ENCODE measurements around the gene NDUFA11.

The NDUFA11 gene

DNA sequence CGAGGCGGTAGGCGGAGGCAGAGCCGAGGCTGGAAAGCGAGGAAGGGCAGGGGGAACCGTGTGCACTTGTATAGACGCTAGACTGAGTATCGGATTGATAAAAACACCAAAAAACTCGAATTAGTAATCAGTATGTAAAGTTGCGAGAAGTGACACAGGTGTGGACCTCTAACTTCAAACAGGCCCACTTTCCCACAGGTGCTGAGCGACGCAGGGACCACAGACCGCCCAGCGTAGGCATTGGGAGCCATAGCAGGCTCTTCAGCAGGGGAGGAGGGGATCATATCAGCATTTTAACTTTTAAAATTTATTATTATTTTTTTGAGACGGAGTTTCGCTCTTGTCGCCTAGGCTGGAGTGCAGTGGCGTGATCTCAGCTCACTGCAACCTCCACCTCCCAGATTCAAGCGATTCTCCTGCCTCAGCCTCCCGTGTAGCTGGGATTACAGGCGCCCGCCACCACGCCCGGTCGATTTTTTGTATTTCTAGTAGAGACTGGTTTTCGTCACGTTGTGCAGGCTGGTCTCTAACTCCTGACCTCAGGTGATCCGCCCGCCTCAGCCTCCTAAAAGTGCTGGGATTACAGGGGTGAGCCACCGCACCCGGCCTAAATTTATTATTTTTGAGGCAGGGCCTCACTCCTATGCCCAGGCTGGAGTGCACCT lies 1.7 kb upstream of the NDUFA11 start:
- no peak for DNase-seq

DNA sequence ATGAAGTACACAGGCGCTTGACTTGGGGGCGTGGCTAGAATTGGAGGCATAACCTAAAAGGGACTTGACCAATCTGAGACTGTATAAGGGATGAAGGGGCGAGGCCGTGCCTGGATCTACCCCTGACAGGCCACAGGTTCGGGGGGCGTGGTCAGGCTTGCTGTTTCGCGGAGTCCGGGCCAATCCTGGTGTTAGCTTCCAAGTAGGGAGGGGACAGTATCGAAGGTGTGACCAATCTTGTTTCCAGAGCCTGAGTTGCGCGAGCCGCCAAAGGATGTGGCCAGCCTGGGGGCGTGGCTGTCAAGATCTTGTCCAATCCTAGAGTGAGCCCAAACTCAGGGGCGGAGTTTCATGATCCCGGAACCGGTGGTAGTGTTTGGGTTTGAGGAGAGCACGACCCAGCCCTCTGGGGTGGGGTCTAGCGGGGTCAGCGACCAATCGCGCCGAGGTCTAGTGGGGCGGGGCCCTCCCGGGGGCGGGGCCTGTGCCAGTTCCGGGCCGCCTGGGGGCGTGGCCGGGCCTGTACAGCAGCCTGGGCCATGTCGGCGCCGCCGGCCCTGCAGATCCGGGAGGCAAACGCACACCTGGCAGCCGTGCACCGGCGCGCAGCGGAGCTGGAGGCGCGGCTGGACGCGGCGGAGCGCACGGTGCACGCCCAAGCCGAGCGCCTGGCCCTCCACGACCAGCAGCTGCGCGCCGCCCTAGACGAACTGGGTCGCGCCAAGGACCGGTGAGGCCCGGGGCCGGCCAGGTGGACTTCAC lies 943 bp upstream of the NDUFA11 start, which contains the start of gene VMAC:
Gene VMAC, plus strand, starts transcription at position 521 of the 762 bp plus-strand sequence. Its CDS starts 19 bp downstream, at position 540.
- DNase-seq: peak; percentile 99

DNA sequence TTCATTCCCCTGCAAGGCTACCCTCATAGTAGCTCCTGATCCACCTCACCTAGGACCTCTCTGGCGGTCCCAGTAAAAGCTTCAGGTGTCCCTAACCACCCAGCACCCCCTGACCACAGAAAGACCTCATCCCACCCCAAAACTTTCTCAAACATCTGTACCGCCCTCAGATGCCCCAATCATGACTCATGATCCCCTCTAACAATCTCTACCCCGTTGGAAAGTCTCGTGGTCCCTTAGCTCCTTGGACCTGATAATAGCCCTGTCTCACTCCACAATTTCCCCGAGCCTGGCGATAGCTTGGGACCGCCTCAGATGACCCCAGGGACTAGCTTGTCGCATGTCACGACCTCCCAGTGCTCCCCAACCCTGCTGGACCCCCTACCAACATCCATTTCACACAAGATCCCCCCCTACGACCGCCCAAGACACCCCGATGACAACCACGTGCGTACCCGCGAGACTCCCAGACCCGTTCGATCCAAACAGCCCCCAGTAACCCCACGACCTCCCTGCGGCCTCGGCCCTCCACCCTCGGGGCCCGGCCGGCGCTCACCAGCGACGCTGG lies 450 bp downstream of the NDUFA11 start:
- peak; percentile 38 for DNase-seq

DNA sequence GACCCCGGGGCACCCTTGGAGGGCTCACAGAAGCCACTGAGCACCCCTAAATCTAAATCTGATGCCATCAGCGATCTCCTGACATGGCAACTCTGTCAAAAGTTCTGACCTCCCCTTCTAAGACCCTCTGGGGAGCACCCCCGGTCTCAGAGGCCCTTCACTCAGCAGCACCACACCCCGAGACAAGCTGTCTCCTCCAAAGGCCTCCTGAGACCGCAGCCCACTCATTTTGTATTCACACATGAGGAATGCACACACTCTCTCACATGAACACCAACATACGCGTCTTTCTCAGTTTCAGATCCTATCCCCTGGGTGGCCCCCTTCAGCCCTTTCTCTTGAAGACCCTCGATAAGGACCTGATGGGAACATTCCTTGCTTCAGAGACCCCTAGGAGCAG lies 2.6 kb downstream of the NDUFA11 start:
- no peak for DNase-seq

DNA sequence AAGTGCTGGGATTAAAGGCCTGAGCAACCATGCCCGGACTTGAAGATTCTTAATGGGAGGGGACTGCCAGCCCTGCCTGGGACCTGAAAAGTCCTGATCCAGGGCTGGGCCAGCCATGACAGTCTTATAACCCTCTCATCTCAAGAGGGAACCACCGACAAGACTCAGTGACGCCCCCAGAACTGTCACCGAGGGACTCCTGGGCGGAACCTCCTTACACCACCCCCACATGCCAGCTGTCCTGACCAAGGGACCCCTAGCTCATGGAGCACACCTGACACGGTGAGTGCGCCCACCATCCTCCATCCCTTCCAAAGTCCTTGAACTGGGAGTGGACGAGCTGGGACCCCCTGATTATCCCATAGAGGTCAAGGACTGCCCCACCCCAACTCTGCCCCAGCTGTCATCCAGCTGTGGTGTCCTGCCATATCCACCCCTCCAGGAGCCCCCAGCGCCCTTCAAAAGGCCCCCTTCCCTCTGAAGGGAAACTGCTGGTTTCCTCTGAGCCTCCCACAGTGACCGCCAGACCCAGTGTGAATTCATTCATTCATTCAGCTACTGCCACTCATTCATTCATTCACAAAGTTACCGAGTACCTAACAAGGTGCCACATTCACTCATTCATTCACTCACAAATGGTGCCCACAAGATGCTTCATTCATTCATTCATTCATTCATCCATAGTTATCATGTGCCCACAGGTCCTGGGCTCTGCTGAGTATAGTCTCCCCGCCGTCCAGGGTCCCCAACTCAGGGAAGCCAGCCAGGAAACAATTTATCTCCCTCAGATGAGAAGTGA lies 3.7 kb downstream of the NDUFA11 start:
- DNase-seq: no peak

DNA sequence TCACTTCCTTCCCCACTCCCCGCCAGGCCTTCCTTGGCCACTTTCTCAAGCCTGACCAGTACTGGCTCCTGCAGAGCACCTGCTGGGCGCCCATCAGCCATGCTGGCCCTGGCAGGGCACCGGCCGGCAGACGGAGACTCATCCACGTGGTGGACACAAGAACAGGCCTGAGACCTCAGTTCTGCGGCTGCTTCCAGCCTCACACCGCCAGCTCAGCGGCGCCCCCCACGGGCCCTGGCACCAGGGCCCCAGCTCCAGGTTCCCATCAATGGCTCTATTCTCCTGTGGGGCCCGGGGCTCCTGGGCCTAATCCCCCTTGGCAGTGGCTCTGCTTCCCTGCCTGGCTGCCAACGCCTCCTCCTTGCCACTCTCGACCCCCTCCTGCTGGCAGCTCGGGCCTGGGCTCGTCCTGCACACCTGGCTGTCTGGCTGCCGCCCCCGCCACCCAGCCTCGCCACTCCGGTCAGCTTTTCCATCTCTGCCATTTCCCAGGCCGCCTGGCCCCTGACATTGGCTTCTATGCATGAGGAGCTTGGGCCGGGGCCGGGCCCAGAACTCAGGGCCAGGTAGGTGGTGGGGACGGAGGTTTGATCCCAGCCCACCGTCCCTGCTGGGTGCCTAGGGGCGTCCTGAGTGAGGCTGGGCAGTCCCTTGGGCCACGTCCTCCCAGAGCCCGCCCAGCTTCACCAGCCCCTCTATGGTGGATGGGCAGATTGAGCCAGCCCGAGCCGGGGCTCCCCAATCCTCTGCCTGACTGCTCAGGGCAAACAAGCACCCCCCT lies 6.2 kb downstream of the NDUFA11 start:
- no peak for DNase-seq

DNA sequence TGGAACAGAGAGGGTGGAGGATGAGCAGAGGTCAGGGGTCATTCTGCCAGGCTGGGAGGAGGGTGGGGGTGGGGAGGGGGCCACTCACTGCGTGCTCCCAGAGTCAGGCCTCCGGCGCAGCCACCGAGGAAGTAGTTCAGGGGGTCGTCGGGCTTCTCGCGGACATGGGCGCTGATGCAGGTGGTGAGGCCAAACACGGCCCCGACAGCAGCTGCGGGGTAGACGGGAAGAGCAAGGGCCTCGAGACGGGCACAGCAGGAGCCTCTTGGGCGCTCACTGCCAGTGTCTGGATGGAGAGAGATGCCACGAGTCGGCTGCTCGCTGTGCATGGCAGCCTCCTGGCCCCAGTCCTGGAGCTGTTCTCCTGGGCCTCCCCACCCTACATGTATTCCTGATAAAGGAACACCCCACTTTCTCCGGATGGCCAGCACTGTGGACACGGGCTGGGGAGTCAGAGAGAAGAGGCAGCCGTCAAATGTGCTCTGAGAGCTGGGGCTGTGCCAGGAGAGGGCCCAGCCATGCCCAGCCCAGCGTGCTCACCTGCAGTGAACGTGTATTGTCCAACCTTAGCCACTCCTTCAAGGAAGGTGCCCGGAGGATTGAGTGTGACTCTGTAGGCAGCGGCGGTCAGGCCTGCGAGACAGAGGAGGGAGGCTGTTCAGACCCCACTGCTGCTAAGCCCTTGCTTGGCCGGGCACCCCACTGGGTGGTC lies 7.1 kb downstream of the NDUFA11 start:
- no peak for DNase-seq

DNA sequence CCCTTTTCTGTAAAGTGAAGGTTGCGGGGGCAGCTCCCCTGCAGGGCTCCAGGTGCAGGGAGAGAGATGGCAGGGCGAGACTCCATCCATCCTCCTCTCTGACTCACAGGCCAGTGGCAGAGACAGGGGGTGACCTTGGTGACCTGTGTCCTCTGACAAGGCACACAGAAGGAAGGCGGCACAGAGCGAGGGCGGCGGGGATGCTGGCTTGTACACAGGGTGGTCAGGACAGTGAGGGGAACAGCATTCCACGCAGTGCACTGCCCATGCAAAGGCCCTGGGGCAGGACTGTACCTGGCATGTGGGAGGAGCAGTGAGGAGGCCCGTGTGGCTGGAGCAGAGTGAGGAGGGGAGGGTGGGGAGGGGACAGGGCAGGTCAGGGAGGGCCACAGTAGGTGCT lies 7.7 kb downstream of the NDUFA11 start:
- DNase-seq: no peak

DNA sequence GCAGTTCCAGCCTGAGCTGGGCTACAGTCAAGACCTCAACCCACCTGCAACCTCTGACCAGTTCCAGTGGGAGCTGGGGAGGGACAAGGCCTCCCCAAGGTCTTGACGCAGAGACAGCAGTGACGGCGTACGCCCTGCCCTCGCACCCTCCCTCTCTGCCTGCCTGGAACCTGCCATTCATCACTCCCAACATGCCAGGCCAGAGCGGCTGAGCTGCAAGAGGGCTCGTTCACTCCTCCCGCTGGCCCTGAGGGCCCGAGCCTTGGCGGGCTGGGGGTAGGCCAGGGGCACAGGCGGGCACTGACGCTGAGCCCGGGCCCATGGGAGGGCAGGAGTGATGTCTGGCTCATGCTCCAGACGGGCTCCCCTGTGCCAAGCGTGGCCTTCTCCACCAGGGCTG lies 8.2 kb downstream of the NDUFA11 start:
- no peak for DNase-seq

GRCh38 chr19:5894704-5895349 lies 8.8 kb downstream of the NDUFA11 start:
- DNase-seq: no peak

GRCh38 chr19:5893907-5894703 lies 9.5 kb downstream of the NDUFA11 start:
- DNase-seq: peak; percentile 58

DNA sequence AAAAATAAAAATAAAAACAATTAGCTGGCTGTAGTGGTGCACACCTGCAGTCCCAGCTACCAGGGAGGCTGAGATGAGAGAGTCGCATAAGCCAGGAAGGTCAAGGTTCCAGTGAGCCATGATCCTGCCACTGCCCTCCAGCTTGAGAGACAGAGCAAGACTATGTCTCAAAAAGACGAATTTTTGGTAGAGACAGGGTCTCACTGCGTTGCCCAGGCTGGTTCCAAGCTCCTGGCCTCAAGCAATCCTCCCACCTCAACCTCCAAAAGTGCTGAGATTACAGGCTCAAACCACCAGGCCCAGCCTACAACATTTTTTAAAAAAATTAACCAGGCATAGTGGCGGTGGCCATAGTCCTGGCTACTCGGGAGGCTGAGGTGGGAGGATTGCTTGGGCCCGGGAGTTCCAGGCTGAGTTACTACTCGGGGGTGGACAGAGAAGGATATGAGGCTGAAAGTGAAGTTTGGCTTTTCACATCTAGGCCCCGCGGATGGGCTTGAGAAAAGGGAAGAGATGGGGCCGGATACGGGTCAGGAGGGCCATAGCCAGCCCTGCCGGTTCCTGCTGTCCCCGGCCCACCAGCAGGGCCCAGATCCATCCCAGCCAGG lies 10.2 kb downstream of the NDUFA11 start:
- no peak for DNase-seq

DNA sequence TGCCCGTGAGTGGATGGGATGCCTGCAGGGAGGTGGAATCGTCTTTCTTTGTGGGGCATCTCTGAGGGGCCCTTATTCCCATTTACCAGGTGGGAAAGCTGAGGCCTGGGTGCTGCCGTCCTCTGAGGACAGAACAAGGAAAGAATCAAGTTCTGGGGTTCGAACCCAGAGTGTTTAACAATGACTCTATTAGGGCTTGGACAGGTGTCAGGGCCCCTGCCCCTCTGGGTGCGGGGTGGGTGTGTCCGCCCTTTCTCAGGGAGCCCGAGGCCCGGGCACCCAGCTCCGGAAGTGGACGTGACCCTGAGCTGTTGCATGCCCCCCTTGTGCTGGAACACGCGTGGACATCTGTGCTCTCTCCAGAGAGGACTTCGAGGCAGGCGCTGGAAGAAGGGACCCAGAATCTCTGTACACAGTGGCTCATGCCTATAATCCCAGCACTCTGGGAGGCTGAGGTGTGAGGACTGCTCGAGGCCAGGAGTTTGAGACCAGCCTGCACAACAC lies 10.8 kb downstream of the NDUFA11 start:
- no peak for DNase-seq

- peak; percentile 20 for DNase-seq
Measured at GRCh38 chr19:5891938-5892771, 11.4 kb downstream of the NDUFA11 start.

DNA sequence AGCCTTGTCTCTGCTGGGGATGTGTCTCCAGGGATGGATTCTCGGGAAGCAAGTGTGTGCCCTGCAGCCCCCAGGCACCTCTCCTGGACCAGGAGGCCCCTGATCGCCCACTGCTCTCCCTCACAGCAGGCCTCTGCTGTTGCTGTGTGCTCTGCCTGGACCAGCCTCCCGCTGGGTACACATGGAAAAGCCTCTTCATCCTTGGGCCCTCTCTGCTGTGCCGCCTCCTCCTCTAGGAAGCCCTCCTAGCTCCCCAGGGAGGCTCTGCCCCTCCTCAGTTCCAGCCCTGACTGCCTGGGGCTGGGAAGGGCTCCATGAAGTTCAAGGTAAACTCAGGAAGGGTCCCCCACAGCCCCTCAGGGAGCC lies 12.0 kb downstream of the NDUFA11 start:
- DNase-seq: no peak

DNA sequence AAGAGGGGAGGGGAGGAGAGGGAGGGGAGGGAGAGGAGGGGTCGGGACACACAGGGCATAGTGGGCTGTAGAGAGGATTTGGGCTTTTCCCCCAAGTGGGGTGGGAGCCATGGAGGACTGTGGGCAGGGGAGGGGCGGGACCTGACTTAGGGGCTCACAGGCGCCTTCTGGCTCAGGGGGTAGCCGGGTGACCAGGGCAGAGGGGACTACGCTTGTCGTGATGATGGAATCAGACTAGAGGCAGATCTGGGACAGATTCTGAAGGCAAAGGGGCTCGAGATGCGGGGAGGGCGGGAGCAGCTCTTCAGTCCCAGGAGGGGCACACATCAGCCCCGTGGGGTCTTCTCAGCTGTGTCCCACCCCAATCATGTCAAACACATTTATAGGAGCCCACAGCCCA lies 13.5 kb downstream of the NDUFA11 start:
- DNase-seq: no peak

- DNase-seq: no peak
Measured at GRCh38 chr19:5889288-5889971, 14.2 kb downstream of the NDUFA11 start.

All from OCI-M1 (cell line).